Activated CD4-positive, alpha-beta T cell treated with anti-CD3 and anti-CD28 coated beads for 4 hours (primary cell): ENCODE measurements around the gene PDE2A.
"Not testable (repeated sequence)": the region's sequence is repeated elsewhere in the genome, so short reads cannot be mapped to it uniquely, and the experiment has no call there.

Experiments used
- DNase-seq, 2 donors: peaks; one replicate each; pipeline ENCODE4 v3.0.0-alpha.2; 2020

Gene PDE2A

DNA sequence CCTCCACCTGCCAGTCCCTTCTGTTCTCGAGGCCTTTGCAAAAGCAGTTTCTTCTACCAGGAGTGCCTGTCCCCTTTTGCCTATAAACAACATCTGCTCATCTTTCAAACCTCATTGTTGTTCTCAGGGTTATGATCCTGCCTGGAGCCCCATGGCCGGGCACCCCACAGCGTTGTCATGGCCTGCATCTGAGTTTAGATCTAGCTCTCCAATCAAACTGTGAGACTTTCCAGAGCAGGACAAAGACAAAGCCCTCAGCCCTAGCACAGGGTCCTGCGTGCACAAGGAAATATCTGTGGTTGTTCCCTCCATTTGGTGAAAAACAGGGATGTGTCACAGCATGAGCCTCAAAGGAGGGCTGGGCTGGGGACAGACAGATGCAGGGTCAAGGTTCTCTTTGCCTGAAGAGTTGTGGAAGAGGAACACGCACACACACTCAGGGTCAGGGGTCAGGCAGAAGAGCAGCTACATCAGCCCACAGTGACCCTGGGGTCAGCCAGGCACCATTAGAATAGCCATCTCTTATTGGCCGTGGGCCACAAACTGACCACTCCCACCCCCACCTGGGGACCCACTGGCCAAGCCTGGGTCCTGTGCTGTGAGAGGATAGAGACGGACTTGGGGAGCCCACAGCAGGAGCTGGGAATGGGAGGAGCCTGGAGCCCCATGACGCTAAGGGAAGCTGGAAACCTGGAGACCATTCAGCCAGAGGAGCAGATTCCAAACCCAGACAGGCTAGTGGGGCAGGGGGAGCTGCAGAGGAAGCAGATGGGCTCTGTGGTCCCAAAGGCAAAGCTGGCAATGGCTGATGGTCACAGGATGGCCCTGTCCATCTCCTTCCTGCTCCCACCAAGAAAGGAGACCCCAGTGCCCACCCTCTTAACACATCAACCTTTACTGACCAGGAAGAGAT is 99.4 kb downstream of the PDE2A start:
- DNase-seq = no peak

GRCh38 chr11:72573855-72574445 is 100.3 kb downstream of the PDE2A start:
- no peak for DNase-seq

DNA sequence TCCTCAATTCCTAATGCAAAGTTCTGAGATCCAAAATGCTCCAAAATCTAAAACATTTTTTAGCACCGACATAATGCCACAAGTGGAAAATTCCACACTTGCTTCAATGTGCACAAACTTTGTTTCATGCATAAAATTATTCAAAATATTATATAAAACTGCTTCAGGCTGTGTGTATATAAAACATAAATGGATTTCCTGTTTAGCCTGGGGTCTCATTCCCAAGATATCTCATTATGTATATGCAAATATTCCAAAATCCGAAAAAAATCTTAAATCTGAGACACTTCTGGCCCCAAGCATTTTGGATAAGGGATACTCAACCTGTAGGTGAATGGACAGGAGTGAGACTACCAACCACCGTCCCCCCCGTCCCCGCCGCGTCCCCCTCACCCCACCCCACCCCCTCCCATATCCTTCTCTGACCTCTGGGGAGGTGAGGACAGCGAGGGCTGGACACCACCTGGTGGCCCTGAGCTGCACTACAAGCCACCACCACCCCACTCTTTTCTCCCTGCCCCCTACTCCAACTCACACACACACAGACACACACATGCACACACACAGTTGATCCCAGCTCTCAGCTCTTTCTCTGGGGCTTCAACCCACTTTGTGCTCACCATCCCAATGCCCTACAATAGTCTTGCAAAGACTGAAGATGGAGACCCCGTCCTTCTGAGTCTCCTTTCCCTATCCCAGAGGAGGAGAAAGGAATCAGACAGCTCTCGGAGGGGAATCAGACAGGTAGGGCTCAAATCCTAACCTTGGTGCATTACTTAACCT is 101.0 kb downstream of the PDE2A start:
- peak in 1 of 2 donors; percentile 15 for DNase-seq

DNA sequence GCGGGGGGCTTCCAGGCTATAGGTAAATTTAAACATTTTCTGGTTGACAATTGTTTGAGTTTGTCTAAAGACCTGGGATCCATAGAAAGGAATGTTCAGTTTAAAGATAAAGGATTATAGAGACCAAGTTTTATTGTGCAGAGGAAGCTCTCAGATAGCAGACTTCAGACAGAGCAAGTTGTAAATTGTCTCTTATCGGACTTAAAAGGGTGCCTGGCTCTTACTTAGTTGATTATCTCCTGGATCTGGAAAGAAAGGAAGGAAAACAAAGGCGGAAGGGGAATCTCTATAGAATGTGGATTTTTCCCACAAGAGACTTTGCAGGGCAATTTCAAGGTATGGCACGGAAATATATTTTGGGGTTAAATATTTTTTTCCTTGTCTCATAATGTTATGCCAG is 101.7 kb downstream of the PDE2A start:
- DNase-seq = not testable (repeated sequence)

GRCh38 chr11:72570893-72571661 is 103.1 kb downstream of the PDE2A start:
- DNase-seq = no peak

DNA sequence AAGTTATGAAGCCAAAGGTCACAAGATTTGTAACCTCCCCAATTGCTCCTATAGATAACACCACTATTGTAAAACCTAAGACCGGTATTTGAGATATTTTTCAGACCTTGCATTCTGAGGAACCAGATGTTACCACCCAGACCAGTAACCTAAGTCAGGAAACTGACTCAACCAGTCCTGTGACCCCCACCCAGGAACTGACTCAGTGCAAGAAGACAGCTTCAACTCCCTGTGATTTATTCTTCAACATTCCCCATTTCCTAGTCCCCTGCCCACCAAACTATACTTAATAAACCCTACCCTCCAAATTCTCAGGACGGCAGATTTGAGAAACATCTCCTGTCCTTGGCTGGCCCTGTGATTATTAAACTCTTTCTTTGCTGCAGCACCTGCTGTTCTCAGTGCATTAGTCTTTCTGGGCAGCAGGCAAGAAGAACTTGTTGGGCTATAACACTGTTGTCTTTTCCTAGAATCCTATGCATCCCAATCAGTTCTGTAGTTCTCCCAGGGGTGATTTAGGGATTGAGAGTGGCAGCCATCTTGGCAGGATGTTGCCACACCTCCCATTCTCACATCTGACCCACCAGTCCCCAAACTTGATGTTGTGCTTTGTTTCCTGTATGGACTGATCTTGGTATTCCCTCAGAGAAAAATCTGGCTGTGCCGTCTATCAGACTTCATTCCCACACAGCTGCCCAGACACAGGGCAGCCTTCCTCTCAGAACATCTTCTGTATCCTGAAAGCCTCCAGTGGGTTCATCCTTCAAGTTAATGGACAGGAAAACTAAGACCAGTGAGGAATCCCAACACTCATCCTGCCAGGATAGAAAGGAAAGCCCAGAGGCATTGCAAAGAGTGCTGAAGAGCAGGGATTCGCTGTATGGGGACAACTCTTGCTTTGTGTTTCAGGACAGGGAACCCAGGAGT is 104.0 kb downstream of the PDE2A start:
- no peak for DNase-seq

GRCh38 chr11:72568861-72569260 is 105.4 kb downstream of the PDE2A start:
- no peak for DNase-seq

GRCh38 chr11:72562431-72562830 is 111.8 kb downstream of the PDE2A start:
- DNase-seq = no peak

GRCh38 chr11:72561856-72562255 is 112.4 kb downstream of the PDE2A start:
- no peak for DNase-seq

DNA sequence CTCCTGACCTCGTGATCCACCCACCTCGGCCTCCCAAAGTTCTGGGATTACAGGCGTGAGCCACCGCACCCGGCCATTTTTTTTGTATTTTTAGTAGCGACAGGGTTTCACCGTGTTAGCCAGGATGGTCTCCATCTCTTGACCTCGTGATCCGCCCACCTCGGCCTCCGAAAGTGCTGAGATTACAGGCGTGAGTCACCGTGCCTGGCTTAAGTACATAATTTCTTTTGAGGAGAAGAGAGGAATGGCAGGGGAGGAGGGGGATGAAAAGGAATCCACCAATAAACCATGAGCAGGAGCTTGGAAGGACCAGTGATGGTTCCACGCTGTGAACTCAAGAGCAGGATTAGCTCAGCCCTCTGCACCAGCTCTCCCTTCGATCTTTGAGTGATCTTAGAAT is 113.4 kb downstream of the PDE2A start:
- DNase-seq = not testable (repeated sequence)

- no peak for DNase-seq
These were observed 117.8 kb downstream of the PDE2A start for GRCh38 chr11:72556433-72556832.

GRCh38 chr11:72555014-72555522 is 119.2 kb downstream of the PDE2A start:
- not testable (repeated sequence) for DNase-seq

- no peak for DNase-seq
These were observed 120.5 kb downstream of the PDE2A start for GRCh38 chr11:72553706-72554105.

DNA sequence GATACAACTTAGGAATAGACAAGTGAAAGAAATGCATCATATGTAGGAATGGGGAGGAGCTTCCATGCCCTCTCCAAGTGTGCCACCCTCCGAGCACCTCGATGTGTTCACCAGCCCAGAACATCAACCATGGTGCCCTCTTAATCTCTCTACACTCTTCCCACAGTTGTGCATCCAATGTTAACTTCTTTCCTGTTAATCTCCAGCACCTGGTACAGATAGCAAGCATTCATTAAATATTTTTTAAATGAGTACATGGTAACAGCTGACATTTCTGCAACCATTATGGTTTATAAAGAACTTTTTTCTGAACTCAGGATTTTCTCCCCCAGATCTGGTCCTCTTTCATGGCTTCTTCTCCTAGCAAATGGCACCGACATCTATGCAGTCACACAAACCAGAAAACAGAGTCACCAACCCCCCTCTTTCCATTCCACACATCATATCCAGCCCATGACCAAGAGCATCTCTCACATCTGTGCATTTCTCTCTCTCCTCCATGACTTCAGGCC is 121.8 kb downstream of the PDE2A start:
- no peak for DNase-seq

- no peak for DNase-seq
These were observed 122.7 kb downstream of the PDE2A start for GRCh38 chr11:72551571-72551970.

- no peak for DNase-seq
These were observed 125.8 kb downstream of the PDE2A start for GRCh38 chr11:72548463-72548862.

DNA sequence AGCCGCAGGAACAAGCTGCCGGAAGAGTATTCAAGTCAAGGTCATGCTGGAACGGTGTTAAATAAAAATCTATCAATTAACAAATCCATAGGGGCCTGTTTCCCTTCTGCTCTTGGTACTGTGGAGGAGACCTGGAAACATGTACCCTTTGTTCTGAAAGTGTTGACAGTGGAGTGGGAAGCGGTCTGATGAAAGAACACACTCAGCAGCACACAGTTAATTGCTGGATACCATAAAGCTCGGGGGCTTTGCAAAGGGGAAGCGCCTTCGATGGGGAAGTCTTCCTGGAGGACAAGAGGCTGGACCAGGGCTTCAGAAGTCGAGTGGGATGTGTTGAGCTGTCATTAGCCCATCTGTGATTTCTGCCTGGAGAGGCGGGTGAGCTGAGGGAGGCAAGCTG is 127.4 kb downstream of the PDE2A start:
- no peak for DNase-seq

GRCh38 chr11:72544589-72544988 is 129.6 kb downstream of the PDE2A start:
- no peak for DNase-seq

DNA sequence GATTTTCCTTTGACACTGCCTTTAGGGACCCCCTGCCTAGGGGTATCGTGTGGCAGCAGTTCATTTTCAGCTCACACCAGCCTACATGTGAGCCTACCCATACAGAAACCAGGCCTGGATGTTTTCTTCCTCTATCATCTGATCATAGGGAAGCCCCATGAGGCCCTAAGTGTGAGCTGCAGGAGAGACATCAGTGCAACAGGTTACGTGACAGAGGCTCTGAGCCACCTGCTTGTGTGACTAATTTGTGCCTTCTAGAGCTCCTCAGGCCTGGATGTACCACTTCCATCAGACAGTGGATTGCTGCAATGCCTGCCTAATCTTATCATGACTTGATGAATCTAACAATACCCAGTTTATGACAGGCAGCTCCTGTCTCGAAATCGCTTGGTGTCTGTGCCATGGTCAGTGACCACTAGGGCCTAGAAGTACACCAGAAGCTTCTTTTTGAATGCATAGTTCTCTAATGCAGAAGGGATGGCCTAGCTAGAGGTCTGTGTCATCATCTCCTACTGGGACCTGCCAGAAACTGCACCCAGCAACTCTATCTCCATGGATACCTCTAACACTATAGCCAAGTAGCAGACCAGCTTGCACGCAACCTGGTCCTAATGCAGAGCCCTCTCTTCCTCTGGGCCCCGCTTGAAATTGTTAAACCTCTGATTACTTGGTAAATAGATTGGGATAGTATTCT is 130.2 kb downstream of the PDE2A start:
- no peak for DNase-seq

DNA sequence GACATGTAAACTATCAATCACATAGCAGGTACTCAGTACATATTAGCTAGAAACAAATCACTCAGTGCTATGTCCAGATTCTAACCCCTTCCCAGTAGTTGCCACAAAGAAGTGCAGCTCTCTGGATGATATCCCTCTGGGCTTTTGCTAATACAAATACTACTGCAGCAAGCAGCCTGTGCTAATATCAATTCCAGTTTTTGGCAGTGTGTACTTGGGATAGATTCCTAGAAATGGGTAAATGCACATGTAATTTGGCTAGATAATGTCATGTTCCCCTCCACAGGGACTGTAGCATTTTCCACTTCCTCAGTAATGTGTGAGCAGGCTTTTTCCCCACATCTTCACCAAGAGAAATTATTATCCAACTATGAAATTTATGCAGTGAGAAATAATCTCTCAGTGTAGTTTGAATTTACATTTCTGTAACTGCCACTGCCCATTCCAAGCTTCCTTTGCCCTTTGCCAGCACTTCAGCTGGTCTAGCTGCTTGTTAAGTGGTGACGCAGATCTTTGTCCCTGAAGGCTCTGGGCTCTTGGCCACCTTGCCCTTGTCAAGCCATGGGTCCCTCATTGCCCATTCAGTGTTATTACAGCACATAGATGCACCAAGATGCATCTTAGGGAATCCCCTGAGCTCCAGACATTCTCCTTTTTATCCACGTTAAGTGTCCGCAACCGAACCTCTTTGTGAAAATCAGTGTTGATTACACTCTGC is 132.8 kb downstream of the PDE2A start:
- no peak for DNase-seq
